ENCODE data around the gene IGSF21. TPM values are rescaled to one million over a fixed set of nuclear protein-coding genes. Genes with fewer than 3 reads are reported as not detected.

IGSF21 gene
- total and polyA plus RNA-seq, 10 of the 15 experiments (the other 5 are each of a cell fraction or from before 2014, with no cell fraction given): 0.03 to 0.49 TPM; not detected in 8

- no peak for TF ChIP-seq BCLAF1 (IDR thresholded peaks at IDR 0.05)
- TF ChIP-seq ZBTB40 (IDR thresholded peaks at IDR 0.05; ENCODE audit: borderline replicate concordance): no peak
- TF ChIP-seq HCFC1 (IDR thresholded peaks at IDR 0.05; ENCODE audit: low read length): no peak
- TF ChIP-seq ETV6 (conservative IDR thresholded peaks at IDR 0.05 in 1 of 2, IDR thresholded peaks at IDR 0.05 in 1 of 2; ENCODE audit: borderline replicate concordance in 1 of 2, low read depth in 1 of 2): no peak
- TF ChIP-seq ZBTB4 (CRISPR knock-in tag; IDR thresholded peaks at IDR 0.05): no peak
- TF ChIP-seq KDM1A (IDR thresholded peaks at IDR 0.05; ENCODE audit: borderline replicate concordance): no peak
- no peak for TF ChIP-seq NR2C1 (IDR thresholded peaks at IDR 0.05)
- TF ChIP-seq ZZZ3 (IDR thresholded peaks at IDR 0.05; ENCODE audit: control insufficient read depth, insufficient read length, low read depth): no peak
- no peak for TF ChIP-seq CREM (IDR thresholded peaks at IDR 0.05; ENCODE audit: low read depth)
- TF ChIP-seq CBX5 (IDR thresholded peaks at IDR 0.05; ENCODE audit: low read depth): no peak
- TF ChIP-seq RCOR1 (conservative IDR thresholded peaks at IDR 0.05; ENCODE audit: low read depth, low read length): no peak
- no peak for TF ChIP-seq MTA2 (IDR thresholded peaks at IDR 0.05; ENCODE audit: low read depth)
- TF ChIP-seq POLR2AphosphoS2 (IDR thresholded peaks at IDR 0.05; ENCODE audit: low read depth, low read length): no peak
- TF ChIP-seq PAX5 (IDR thresholded peaks at IDR 0.05; ENCODE audit: borderline replicate concordance, low read depth, low read length): 0 out of 2 replicates have a peak, but pooled peaks have one; percentile 8
- TF ChIP-seq RELA (IDR thresholded peaks at IDR 0.05; ENCODE audit: borderline replicate concordance, partially characterized antibody): no peak
- no peak for TF ChIP-seq PBX3 (IDR thresholded peaks at IDR 0.05; ENCODE audit: insufficient replicate concordance, low read depth, low read length)
- TF ChIP-seq BHLHE40 (IDR thresholded peaks at IDR 0.05; ENCODE audit: borderline replicate concordance in 1 of 2, low read depth in 2 of 2, low read length in 1 of 2): peak; percentile 11 to 13; a peak in 1 of 4 replicates
Measured at GRCh38 chr1:18283601-18284385, 176.2 kb downstream of the IGSF21 start (continued).

Data from GM12878 (cell line).